IgD-negative memory B cell (primary cell): ENCODE results near the gene RBM4B. TPM values are rescaled to one million over a fixed set of nuclear protein-coding genes. Genes with fewer than 3 reads are reported as not detected.
A peak's percentile ranks its signal among the peaks of the same experiment; 100 is the strongest.

Experiments
- H3K27ac Mint-ChIP-seq, 3 donors: one replicate each; pipeline ENCODE4 v1.8.0; 2020 to 2022; ENCODE audit warnings: mild to moderate bottlenecking in 3 of 3, mixed read lengths in 3 of 3, moderate library complexity in 1 of 3
- H3K27me3 Mint-ChIP-seq: one replicate; pipeline ENCODE4 v1.8.0; 2021; ENCODE audit warnings: mixed read lengths
- H3K36me3 Mint-ChIP-seq: one replicate; pipeline ENCODE4 v1.8.0; 2020; ENCODE audit warnings: mild to moderate bottlenecking, mixed read lengths
- H3K4me1 Mint-ChIP-seq, 3 donors: one replicate each; pipeline ENCODE4 v1.8.0; 2020 to 2022; ENCODE audit warnings: mixed read lengths in 3 of 3, mild to moderate bottlenecking in 1 of 3
- H3K4me3 Mint-ChIP-seq, 4 donors: one replicate each; pipeline ENCODE4 v1.8.0; 2020 to 2022; ENCODE audit warnings: mild to moderate bottlenecking in 4 of 4, mixed read lengths in 4 of 4, moderate library complexity in 3 of 4
- H3K9me3 Mint-ChIP-seq, 3 donors: one replicate each; pipeline ENCODE4 v1.8.0; 2020 to 2021; ENCODE audit warnings: mixed read lengths in 3 of 3, mild to moderate bottlenecking in 1 of 3
- polyA plus RNA-seq: library from polyadenylated mRNA; unstranded; fragments of 300-500 nt; fragmentation: Illumina TruSeq; gene quantifications from one replicate; pipeline ENCODE4 v1.2.3, GENCODE V29; 2021

Gene RBM4B
- polyA plus RNA-seq, 1 donor from 2014 or later, result 22.9 TPM

DNA sequence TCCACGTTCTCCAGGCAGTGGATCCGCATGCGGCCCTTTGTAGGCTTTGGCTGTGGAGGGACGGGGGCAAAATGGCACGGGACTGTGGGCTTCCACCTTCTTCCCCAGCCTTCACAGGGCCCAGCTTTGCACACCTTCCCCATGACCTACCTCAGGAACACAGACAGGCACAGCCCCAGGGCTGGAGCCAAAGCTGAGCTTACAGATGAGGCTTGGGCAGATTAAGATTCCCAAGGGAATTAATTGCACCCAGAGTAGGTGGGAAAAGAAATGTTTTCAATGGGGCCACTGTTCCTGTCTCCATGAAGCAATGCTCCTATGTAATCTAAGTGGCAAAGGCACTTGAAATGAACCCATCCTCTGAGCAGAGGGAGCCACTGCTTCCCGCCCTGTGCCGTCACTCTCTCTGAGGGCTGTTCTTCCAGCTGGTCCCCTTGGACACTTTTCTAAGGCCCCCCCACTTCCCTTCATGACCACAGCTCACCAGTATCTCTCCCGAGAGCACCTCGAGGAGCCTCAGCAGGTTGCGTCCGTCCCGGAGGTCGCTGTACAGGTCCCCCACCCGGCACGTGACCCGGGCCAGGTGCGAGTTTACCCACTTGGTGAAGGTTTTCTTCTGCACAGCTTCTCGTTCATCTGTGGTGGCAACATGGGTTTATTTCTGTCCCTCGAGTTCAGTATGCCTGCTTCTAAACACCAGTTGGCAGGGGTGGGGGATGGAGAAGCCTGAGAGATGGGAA lies 37.8 kb upstream of the RBM4B start:
- no peak overlapping the region for H3K27ac Mint-ChIP-seq
- no peak overlapping the region for H3K4me3 Mint-ChIP-seq
- H3K36me3 Mint-ChIP-seq, result peaks cover 4% of the 10 kb centered on the region
- H3K27me3 Mint-ChIP-seq, result peaks cover 13% of the 10 kb centered on the region
- no peaks in the 10 kb centered on the region for H3K4me1 Mint-ChIP-seq
- H3K9me3 Mint-ChIP-seq, result no peaks in the 10 kb centered on the region

DNA sequence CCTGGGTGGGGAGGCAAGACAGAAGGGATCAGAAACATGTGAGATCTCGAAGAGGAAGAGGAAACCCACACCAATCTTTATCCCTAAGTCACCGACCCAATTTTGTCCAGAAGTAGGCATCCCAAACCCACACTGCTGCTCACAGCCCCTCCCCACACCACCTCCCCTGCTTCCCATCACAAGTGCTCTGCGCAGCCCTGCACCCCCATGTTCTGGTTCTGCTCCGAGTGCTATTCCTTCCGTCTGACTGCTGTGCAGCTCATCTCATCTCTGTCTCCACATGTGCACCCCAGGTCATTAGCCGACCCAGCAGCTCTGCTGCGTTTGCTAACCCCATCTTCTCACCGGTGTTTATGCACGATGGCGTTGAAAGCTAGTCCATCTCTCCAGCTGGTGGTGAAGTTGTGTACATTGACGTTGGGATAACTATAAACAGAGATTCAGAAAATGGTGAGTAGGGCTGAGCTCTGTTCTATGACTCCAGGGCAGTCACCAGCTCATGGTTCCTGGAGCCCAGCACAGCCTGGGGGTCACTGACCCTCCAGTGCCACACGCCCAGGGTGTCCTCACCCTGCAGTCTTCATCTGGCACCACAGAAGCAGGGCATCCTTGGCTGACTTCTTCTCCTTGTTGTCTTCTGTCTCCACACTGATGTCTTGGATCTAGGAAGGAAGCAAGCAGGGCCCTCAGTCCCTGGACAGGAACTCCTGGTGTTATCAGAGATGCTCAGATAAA lies 36.2 kb upstream of the RBM4B start:
- Mint-ChIP-seq H3K9me3 (no peaks in the 10 kb centered on the region), H3K4me1 (no peaks in the 10 kb centered on the region), H3K36me3 (peaks cover 4% of the 10 kb centered on the region), H3K27ac (no peak overlapping the region), H3K4me3 (no peak overlapping the region), H3K27me3 (peaks cover 15% of the 10 kb centered on the region)

DNA sequence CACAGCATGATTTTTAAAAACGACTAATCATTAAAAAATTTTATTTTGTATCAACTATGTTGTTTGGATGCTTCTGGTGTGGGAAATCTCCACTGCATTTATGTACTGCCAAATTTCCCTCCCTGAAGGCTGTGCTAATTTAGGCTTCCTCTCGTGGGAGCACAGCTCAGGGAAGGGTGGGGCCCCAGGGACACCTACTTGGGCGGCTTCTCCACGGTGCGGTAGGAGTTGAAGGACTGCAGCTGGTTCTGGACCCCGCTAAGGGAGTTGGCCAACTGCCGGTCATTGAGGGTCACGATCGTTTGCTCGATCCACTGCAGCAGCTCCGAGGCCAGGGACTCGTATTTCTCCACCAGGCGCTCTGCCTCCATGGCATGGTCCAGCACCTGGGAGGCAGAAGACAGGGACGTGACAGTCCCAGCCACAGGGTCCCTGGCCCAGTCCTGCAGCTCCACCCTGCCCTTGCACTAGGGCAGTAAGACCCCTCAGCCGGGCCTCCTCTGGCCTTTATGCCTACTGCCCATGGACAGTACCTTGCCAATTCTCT lies 32.8 kb upstream of the RBM4B start:
- Mint-ChIP-seq H3K4me3 (no peak overlapping the region), H3K9me3 (no peaks in the 10 kb centered on the region), H3K4me1 (no peaks in the 10 kb centered on the region), H3K27ac (no peak overlapping the region), H3K27me3 (peaks cover 7% of the 10 kb centered on the region), H3K36me3 (peaks cover 5% of the 10 kb centered on the region)

DNA sequence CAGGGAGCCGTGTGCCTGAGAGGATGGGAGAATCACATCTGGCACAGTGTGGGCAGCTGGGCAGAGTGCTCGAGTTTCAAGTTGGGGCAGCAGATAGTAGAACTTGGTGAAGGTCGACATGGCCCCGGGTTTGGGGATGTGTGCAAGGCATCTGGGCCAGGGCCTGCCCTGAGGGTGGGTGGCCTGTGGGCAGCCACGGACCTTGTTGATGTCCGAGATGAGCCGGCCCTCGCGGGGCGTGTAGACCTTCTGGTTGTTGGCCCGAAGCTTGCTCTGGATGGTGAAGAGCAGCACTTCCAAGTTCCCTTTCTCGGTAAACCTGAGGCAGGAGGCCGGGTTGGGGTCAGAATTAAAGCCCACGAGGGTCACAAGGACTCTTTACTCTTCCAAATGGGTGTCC lies 31.0 kb upstream of the RBM4B start:
- Mint-ChIP-seq H3K36me3 (peaks cover 5% of the 10 kb centered on the region), H3K27ac (no peak overlapping the region), H3K4me1 (no peaks in the 10 kb centered on the region), H3K27me3 (peaks cover 2% of the 10 kb centered on the region), H3K9me3 (no peaks in the 10 kb centered on the region), H3K4me3 (no peak overlapping the region)

DNA sequence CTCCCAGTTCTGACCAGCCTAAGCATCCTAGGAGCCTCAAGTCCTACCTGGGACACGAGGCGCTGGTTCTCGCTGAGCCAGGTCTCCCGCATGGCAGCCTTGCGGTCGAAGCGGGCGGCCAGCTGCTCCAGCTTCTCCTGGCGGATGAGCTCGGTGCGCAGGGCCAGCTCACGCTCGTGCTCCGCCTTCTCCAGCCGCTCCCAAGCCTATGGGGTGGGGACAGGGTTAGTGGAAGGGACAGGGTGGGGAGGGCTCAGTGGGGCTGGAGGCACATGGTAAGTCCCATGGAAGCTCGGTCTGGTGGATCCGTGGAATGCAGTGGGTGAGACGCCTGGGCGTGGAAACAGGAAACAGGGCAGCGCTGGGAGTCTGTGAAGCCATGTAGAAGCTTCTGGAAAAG lies 30.4 kb upstream of the RBM4B start:
- Mint-ChIP-seq H3K9me3 (no peaks in the 10 kb centered on the region), H3K27ac (no peak overlapping the region), H3K4me1 (no peaks in the 10 kb centered on the region), H3K27me3 (peaks cover 2% of the 10 kb centered on the region), H3K36me3 (peaks cover 3% of the 10 kb centered on the region), H3K4me3 (no peak overlapping the region)

DNA sequence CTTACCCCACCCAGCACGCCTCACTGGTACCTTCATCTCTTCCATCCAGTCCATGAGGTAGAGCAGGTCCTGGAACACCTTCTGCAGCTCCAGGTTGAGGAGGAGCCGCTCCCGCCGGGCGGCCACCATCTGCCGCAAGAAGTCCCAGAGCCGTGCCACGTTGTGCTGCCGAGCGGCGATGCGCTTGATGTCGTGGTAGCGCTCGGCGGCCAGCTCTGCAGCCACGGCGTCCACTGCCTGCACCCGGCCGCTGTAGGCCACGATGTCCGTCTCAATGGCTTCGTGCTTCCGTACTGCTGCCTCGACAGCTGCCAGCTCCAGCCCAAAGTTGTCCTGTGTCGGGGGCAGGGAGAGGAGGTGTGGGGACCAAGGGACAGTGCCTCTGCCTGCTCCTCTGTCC lies 29.8 kb upstream of the RBM4B start:
- Mint-ChIP-seq H3K4me1 (no peaks in the 10 kb centered on the region), H3K27ac (no peak overlapping the region), H3K36me3 (peaks cover 3% of the 10 kb centered on the region), H3K9me3 (no peaks in the 10 kb centered on the region), H3K4me3 (no peak overlapping the region), H3K27me3 (peaks cover 2% of the 10 kb centered on the region)

DNA sequence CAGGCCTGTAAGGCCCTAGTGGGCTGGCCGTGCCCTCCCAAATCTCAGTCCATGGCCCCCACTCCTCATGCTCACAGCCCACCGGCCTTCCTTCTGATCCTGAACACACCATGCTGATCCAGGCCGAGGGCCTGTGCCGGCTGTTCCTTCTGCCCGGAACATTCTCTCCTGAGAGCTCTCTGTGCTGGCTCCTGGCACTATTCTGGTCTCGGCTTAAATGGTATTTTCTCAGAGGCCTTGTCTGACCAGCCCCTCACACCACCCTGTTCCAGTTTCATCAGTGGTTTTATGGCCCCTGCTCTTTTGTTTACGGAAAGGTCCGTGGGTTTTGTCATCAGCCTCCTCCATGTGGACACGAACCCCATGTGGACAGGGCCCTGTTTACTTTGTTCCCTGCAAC lies 29.3 kb upstream of the RBM4B start:
- no peaks in the 10 kb centered on the region for H3K9me3 Mint-ChIP-seq
- H3K27ac Mint-ChIP-seq, result no peak overlapping the region
- H3K36me3 Mint-ChIP-seq, result peaks cover 3% of the 10 kb centered on the region

DNA sequence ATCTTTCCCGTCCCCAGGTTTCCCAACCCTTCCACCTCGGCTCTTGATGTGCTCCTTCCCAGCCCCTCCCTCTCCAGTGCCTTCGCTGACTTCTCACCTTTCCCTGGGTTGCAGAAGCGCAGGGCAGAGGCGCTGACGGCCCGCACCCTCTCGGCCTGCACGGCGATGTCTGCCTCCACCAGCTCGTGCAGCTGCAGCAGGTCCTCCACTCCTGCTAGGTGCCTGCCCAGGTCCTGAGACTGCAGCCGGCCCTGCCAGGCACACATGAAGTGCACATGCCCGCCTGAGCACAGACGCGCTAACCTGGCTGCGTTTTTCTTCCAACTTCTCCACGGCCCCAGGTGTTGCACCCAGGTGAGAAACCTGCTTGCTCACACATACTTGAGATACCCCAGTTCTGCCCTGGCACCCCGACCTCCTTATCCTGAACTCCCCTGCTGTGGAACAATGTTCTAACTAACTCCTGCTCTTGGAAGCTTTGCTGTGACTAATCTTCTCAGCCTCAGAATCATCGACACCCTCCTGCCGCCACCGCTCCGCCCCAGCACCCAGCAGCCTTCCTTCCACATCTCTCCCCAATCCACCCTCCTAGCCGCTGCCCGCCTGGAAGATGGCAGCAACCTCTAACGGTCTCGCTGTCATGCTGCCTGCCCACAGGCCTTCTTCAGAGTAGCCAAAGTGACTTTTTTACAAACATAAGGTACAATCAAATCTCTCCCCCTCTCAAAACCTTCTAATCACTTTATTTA lies 28.1 kb upstream of the RBM4B start:
- Mint-ChIP-seq H3K27ac (no peak overlapping the region), H3K36me3 (peaks cover 3% of the 10 kb centered on the region), H3K27me3 (peaks cover 2% of the 10 kb centered on the region)

More for the DNA sequence above, 29.3 kb upstream of the RBM4B start:
- H3K27me3 Mint-ChIP-seq, result peaks cover 2% of the 10 kb centered on the region
- no peaks in the 10 kb centered on the region for H3K4me1 Mint-ChIP-seq
- no peak overlapping the region for H3K4me3 Mint-ChIP-seq

DNA sequence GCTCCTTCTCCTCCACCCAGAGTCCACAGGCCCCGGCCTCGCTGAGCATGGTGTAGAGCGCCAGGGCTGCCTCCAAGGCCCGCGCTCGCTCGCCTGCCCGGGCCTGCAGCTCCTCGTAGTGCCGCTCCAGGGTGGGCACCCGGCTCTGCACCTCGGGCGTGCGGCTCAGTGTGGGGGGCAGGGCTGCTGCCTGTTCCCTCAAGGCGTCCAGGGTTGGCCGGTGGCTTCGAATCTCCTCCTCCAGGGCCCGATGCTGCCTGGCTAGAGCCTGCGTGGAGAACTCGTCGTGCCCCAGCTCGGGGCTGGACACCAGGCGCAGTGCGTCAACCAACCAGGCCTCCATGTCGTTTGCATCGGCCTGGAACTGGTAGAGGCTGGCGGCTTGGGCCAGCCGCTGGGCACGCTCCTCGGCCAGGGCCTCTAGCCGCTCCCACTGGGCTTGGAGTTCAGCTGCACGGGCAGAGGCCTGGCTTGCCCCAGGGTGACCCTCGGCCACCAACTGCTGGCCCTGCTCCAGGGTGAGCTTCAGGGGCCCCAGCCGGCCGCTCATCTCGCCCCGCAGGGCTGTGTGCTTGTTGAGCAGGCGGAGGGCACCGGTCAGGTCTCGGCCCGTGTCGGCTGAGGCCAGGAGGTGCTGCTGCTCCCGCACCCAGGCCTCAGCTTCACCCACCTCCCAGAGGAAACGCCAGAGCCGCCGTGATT lies 27.1 kb upstream of the RBM4B start:
- peaks cover 2% of the 10 kb centered on the region for H3K27me3 Mint-ChIP-seq
- peaks cover 3% of the 10 kb centered on the region for H3K36me3 Mint-ChIP-seq
- H3K27ac Mint-ChIP-seq, result no peak overlapping the region
- no peak overlapping the region for H3K4me3 Mint-ChIP-seq
- H3K4me1 Mint-ChIP-seq, result no peaks in the 10 kb centered on the region
- H3K9me3 Mint-ChIP-seq, result peaks cover 0 to 2% (median 0%) of the 10 kb centered on the region in 3 donors

More for the DNA sequence above, 28.1 kb upstream of the RBM4B start:
- no peaks in the 10 kb centered on the region for H3K9me3 Mint-ChIP-seq
- H3K4me1 Mint-ChIP-seq, result no peaks in the 10 kb centered on the region
- no peak overlapping the region for H3K4me3 Mint-ChIP-seq

DNA sequence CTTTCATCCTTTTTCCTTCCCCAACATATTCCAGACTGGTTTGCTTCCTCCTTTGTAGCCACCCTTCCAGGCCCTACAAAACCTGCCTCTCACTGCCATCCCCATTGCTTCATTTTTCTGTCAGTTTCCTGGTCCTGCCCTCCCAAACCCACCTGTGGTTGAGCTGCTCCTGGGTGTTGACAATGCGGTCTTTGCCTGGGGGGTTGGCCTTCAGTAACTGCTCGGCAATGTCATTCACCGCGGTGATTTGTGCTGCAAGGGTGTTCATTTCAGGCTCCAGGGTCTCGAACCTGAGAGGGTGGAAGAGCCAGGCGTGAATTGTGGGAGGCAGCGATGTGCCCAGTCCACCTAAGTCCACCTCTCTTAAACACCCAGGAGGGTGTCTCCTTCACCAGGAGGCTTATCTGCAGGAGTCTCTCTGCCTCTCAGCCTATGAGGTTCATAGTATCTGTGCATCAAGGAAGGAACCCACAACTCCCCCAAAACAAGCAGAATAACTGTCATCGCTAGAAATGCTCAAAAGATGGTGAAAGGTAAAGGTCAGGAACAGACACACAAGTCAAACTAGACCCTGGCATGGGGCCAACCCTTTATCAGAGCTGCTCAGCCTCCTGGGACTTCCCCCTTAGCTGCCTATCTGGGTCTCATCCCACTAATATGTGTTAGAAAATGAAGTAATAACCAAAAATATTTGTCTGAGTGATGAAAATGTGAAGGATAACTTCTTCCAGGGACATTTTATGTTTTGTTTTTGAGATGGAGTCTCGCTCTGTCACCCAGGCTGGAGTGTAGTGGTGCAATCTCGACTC lies 23.9 kb upstream of the RBM4B start:
- peaks cover 2% of the 10 kb centered on the region for H3K36me3 Mint-ChIP-seq
- H3K27me3 Mint-ChIP-seq, result no peaks in the 10 kb centered on the region
- peaks cover 0 to 2% (median 0%) of the 10 kb centered on the region in 3 donors for H3K9me3 Mint-ChIP-seq
- H3K27ac Mint-ChIP-seq, result no peak overlapping the region
- no peaks in the 10 kb centered on the region for H3K4me1 Mint-ChIP-seq
- no peak overlapping the region for H3K4me3 Mint-ChIP-seq

DNA sequence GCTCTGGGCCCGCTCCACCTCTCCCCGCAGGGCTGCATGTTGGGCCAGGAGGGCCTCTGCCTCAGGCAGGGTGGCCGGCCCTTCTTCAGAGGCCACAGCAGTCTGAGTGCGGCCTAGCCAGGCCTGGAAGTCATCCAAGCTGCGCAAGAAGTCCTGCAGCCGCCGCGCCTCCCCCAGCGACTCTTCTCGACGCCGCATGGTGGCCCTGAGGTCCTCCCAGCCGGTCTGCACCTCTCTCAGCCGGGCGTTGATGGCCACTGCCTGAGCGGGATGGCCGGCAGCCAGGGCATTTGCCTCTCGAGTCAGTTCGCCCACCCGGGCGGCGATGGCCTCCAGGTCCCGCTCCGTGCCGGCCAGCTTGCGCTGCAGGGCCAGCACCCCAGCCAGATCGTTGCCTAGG lies 23.1 kb upstream of the RBM4B start:
- H3K9me3 Mint-ChIP-seq, result peaks cover 0 to 2% (median 0%) of the 10 kb centered on the region in 3 donors
- no peaks in the 10 kb centered on the region for H3K27me3 Mint-ChIP-seq
- no peaks in the 10 kb centered on the region for H3K4me1 Mint-ChIP-seq
- H3K27ac Mint-ChIP-seq, result no peak overlapping the region
- peaks cover 2% of the 10 kb centered on the region for H3K36me3 Mint-ChIP-seq
- no peak overlapping the region for H3K4me3 Mint-ChIP-seq

DNA sequence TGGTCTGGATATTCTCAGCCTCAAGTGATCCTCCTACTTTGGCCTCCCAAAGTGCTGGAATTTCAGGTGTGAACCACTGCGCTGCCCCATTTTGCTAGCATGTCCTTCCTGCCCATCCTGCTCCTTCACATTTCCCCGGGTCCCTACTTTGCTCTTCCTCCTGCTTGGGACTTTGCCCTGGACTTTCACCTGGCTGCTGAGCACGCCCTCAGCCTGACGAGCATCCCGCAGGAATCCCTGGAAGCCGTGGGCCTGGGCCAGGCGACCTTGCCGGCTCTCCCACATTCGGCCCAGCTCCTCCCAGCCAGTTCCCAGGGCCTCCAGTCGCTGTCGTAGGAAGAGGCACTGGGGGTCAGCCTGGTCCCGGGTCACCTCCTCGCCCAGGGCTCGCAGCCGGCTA lies 22.6 kb upstream of the RBM4B start:
- Mint-ChIP-seq H3K27me3 (no peaks in the 10 kb centered on the region), H3K36me3 (peaks cover 2% of the 10 kb centered on the region)

DNA sequence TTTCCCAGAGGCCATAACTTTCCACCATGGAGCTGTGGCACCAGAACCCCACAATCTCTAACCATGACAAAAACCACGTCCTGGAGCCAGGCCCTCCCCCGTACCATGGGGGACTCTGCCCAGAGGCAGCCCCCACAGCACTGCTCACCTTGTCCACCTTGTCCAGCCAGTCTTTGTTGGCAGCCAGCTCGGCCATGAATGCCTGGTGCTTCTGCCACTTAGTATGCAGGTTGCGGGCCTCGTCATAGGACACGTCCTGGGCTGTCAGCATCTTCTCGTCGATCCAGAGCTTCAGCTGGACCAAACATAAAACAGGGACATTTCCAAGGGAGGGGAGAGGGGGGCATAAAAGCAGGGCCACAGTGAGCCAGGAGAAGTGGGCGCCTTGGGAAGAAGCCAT lies 20.8 kb upstream of the RBM4B start:
- H3K36me3 Mint-ChIP-seq, result peaks cover 2% of the 10 kb centered on the region

More for the DNA sequence above, 22.6 kb upstream of the RBM4B start:
- Mint-ChIP-seq H3K4me1 (no peaks in the 10 kb centered on the region), H3K9me3 (peaks cover 0 to 2% (median 0%) of the 10 kb centered on the region in 3 donors), H3K4me3 (no peak overlapping the region), H3K27ac (no peak overlapping the region)

DNA sequence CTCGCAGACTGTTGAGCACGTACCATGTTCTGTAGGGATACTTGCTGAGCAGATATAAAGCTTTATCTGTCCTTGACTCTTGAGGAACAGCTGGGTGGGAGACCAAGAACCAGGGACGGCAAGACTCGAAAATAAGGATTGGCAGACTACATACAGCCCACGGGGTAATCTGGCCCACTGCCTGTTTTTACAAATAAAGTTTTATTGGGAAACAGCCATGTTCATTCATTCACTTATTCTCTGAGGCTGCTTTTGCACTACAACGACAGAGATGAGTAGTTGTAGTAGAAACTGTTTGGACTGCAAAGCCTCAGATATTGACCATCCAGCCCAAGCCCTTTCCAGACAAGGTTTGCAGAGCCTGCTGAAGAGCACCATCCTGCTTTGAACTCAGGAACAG lies 20.3 kb upstream of the RBM4B start:
- Mint-ChIP-seq H3K27ac (no peak overlapping the region), H3K4me1 (peaks cover 0 to 4% (median 0%) of the 10 kb centered on the region in 3 donors), H3K27me3 (no peaks in the 10 kb centered on the region), H3K4me3 (no peak overlapping the region), H3K36me3 (peaks cover 2% of the 10 kb centered on the region), H3K9me3 (peaks cover 0 to 2% (median 0%) of the 10 kb centered on the region in 3 donors)

More for the DNA sequence above, 20.8 kb upstream of the RBM4B start:
- peaks cover 0 to 4% (median 0%) of the 10 kb centered on the region in 3 donors for H3K4me1 Mint-ChIP-seq
- peak overlapping the region in 1 of 4 donors; percentile 78 for H3K4me3 Mint-ChIP-seq
- no peaks in the 10 kb centered on the region for H3K27me3 Mint-ChIP-seq
- peaks cover 0 to 2% (median 0%) of the 10 kb centered on the region in 3 donors for H3K9me3 Mint-ChIP-seq
- no peak overlapping the region for H3K27ac Mint-ChIP-seq
